IMR-90 (cell line): ENCODE results near the gene LY9. TPM values are rescaled to one million over a fixed set of nuclear protein-coding genes. Genes with fewer than 3 reads are reported as not detected.

Experiments
- ATAC-seq: fragments of 200-7000 bp; cut with Tn5 transposase; 2 replicates; pipeline ENCODE4 v1.9.1; 2020; ENCODE audit warnings: low read depth, mild to moderate bottlenecking, moderate library complexity
- BruUV-seq: library from RNA; stranded (reverse); fragments of 400-500 nt; replicated peaks from 2 replicates; lab custom pipeline; 2021; lab: Mats Ljungman, UMichigan
- CTCF ChIA-PET: fragments of 300-600 bp; formaldehyde crosslinking; extraction: SDS; loops from one replicate; lab custom pipeline; 2021; ENCODE audit warnings: antibody characterized with exemption; lab: Yijun Ruan, JAX
- POLR2A ChIA-PET: fragments of 300-600 bp; sonication (Branson Sonifier 250); formaldehyde crosslinking; loops from one replicate; lab custom pipeline; 2022; ENCODE audit warnings: antibody characterized with exemption; ENCODE audit not compliant: unreplicated experiment; lab: Charles Lee
- DNase-seq: peaks from one replicate; pipeline ENCODE4 v3.0.0; 2013
- H2AFZ ChIP-seq: replicated peaks from 2 replicates; pipeline ENCODE3; 2013; ENCODE audit warnings: low read length, mild to moderate bottlenecking; ENCODE audit not compliant: poor library complexity
- H2AK5ac ChIP-seq: 2 replicates; pipeline ENCODE4 v1.6.1; 2013; ENCODE audit warnings: low read depth, low read length, inconsistent platforms
- H2AK9ac ChIP-seq: replicated peaks from 2 replicates; pipeline ENCODE3; 2013; ENCODE audit warnings: mild to moderate bottlenecking, low read depth, low read length, moderate library complexity; ENCODE audit not compliant: poor library complexity
- H2BK120ac ChIP-seq: 2 replicates; pipeline ENCODE4 v1.6.1; 2013; ENCODE audit warnings: low read depth, low read length, inconsistent platforms
- H2BK15ac ChIP-seq: 3 replicates; pipeline ENCODE4 v1.6.1; 2013; ENCODE audit warnings: low read depth, low read length, inconsistent platforms
- H2BK20ac ChIP-seq: 2 replicates; pipeline ENCODE4 v1.6.1; 2013; ENCODE audit warnings: low read depth, mild to moderate bottlenecking, inconsistent platforms, low read length, moderate library complexity
- H2BK5ac ChIP-seq: 2 replicates; pipeline ENCODE4 v1.6.1; 2013; ENCODE audit warnings: mild to moderate bottlenecking, low read depth, low read length, inconsistent platforms; ENCODE audit not compliant: poor library complexity, severe bottlenecking
- H3K14ac ChIP-seq: replicated peaks from 2 replicates; pipeline ENCODE4 v1.6.1; 2013; ENCODE audit warnings: low read depth, low read length, inconsistent platforms
- H3K18ac ChIP-seq: 2 replicates; pipeline ENCODE4 v1.6.1; 2013; ENCODE audit warnings: low read depth, low read length, control low read depth
- H3K23ac ChIP-seq: 2 replicates; pipeline ENCODE4 v1.6.1; 2013; ENCODE audit warnings: low read depth, low read length, inconsistent platforms
- H3K27ac ChIP-seq: 2 replicates; pipeline ENCODE4 v1.5.1; 2013; ENCODE audit warnings: mild to moderate bottlenecking, control low read depth, low read length; ENCODE audit not compliant: insufficient read depth
- H3K27me3 ChIP-seq: 2 replicates; pipeline ENCODE4 v1.6.1; 2013; ENCODE audit warnings: low read length; ENCODE audit not compliant: control insufficient read depth, insufficient read depth
- H3K36me3 ChIP-seq: 2 replicates; pipeline ENCODE4 v1.6.1; 2013; ENCODE audit warnings: low read length, mixed read lengths; ENCODE audit not compliant: control insufficient read depth, insufficient read depth
- H3K4ac ChIP-seq: 2 replicates; pipeline ENCODE4 v1.6.1; 2013; ENCODE audit warnings: low read depth, low read length, inconsistent platforms
- H3K4me1 ChIP-seq: 2 replicates; pipeline ENCODE4 v1.6.1; 2013; ENCODE audit warnings: low read length, mixed read lengths; ENCODE audit not compliant: control insufficient read depth, insufficient read depth
- H3K4me2 ChIP-seq: 2 replicates; pipeline ENCODE4 v1.6.1; 2013; ENCODE audit warnings: low read depth, mild to moderate bottlenecking, control low read depth, low read length, moderate library complexity
- H3K4me3 ChIP-seq: 2 replicates; pipeline ENCODE4 v1.5.1; 2013; ENCODE audit warnings: low read depth, mild to moderate bottlenecking, control low read depth, low read length, moderate library complexity; ENCODE audit not compliant: insufficient read depth
- H3K56ac ChIP-seq: 2 replicates; pipeline ENCODE4 v1.6.1; 2013; ENCODE audit warnings: low read length, inconsistent platforms; ENCODE audit not compliant: insufficient read depth; ENCODE audit errors: extremely low read depth
- H3K79me1 ChIP-seq, 2 experiments: 2 replicates each; pipeline ENCODE4 v1.6.1; 2013; ENCODE audit warnings: low read length in 2 of 2, inconsistent platforms in 1 of 2, low read depth in 1 of 2
- H3K9ac ChIP-seq: 2 replicates; pipeline ENCODE4 v1.6.1; 2013; ENCODE audit warnings: low read depth, low read length, control low read depth
- H3K9me1 ChIP-seq: 2 replicates; pipeline ENCODE4 v1.6.1; 2013; ENCODE audit warnings: low read length, inconsistent platforms; ENCODE audit not compliant: insufficient read depth
- H3K9me3 ChIP-seq: 2 replicates; pipeline ENCODE4 v1.6.1; 2013; ENCODE audit warnings: low read length; ENCODE audit not compliant: control insufficient read depth, insufficient read depth
- H4K20me1 ChIP-seq: 2 replicates; pipeline ENCODE4 v1.6.1; 2013; ENCODE audit warnings: low read length, inconsistent platforms; ENCODE audit not compliant: insufficient read depth
- H4K5ac ChIP-seq: 2 replicates; pipeline ENCODE4 v1.6.1; 2013; ENCODE audit warnings: mild to moderate bottlenecking, low read depth, low read length, control low read depth
- H4K8ac ChIP-seq, 2 experiments: 2 replicates each; pipeline ENCODE4 v1.6.1; 2013; ENCODE audit warnings: low read depth in 2 of 2, low read length in 2 of 2, control low read depth in 1 of 2, inconsistent platforms in 1 of 2
- H4K91ac ChIP-seq: 2 replicates; pipeline ENCODE4 v1.6.1; 2013; ENCODE audit warnings: low read depth, low read length, inconsistent platforms; ENCODE audit not compliant: insufficient read depth
- BHLHE40 ChIP-seq: fragments of 150-350 bp; IDR thresholded peaks from 2 replicates; pipeline ENCODE4 v1.6.1; 2016; ENCODE audit warnings: mild to moderate bottlenecking, low read depth, low read length
- CEBPB ChIP-seq: IDR thresholded peaks from 2 replicates; pipeline ENCODE4 v1.6.1; 2012; ENCODE audit warnings: low read depth, low read length, improper control_type of control experiment
- CHD1 ChIP-seq: IDR thresholded peaks from 2 replicates; pipeline ENCODE4 v1.6.1; 2012; ENCODE audit warnings: low read depth, low read length, improper control_type of control experiment
- CTCF ChIP-seq: conservative IDR thresholded peaks from 2 replicates; pipeline ENCODE4 v1.5.1; 2012; ENCODE audit warnings: mild to moderate bottlenecking, low read depth, low read length, improper control_type of control experiment
- ELK1 ChIP-seq: fragments of 150-350 bp; IDR thresholded peaks from 2 replicates; pipeline ENCODE4 v1.6.1; 2016; ENCODE audit warnings: low read depth, mild to moderate bottlenecking, low read length, moderate library complexity, borderline replicate concordance
- FOS ChIP-seq: fragments of 150-350 bp; IDR thresholded peaks from 2 replicates; pipeline ENCODE4 v1.6.1; 2016; ENCODE audit warnings: low read depth, low read length
- MAFK ChIP-seq: IDR thresholded peaks from 2 replicates; pipeline ENCODE4 v1.6.1; 2012; ENCODE audit warnings: low read depth, low read length, improper control_type of control experiment
- MAZ ChIP-seq: IDR thresholded peaks from 2 replicates; pipeline ENCODE4 v1.6.1; 2012; ENCODE audit warnings: low read depth, mild to moderate bottlenecking, low read length, improper control_type of control experiment, moderate library complexity, borderline replicate concordance
- MXI1 ChIP-seq: IDR thresholded peaks from 2 replicates; pipeline ENCODE4 v1.6.1; 2012; ENCODE audit warnings: low read depth, mild to moderate bottlenecking, low read length, moderate library complexity, borderline replicate concordance
- NFE2L2 ChIP-seq: fragments of 150-350 bp; IDR thresholded peaks from 2 replicates; pipeline ENCODE4 v1.6.1; 2016; ENCODE audit warnings: low read depth, mild to moderate bottlenecking, low read length
- POLR2A ChIP-seq: IDR thresholded peaks from 2 replicates; pipeline ENCODE4 v1.6.1; 2012; ENCODE audit warnings: mild to moderate bottlenecking, low read depth, low read length
- RAD21 ChIP-seq: IDR thresholded peaks from 2 replicates; pipeline ENCODE4 v1.6.1; 2012; ENCODE audit warnings: low read length, improper control_type of control experiment
- RCOR1 ChIP-seq: IDR thresholded peaks from 2 replicates; pipeline ENCODE4 v1.6.1; 2012; ENCODE audit warnings: mild to moderate bottlenecking, low read length, improper control_type of control experiment; ENCODE audit not compliant: insufficient replicate concordance
- RFX5 ChIP-seq: IDR thresholded peaks from 2 replicates; pipeline ENCODE4 v1.8.0; 2012; ENCODE audit warnings: low read depth, mild to moderate bottlenecking, low read length, moderate library complexity
- SMC3 ChIP-seq: fragments of 150-350 bp; IDR thresholded peaks from 2 replicates; pipeline ENCODE4 v1.6.1; 2016; ENCODE audit warnings: low read depth, mild to moderate bottlenecking, antibody characterized with exemption, low read length, moderate library complexity
- USF2 ChIP-seq: fragments of 150-350 bp; IDR thresholded peaks from 2 replicates; pipeline ENCODE4 v1.6.1; 2017; ENCODE audit warnings: mild to moderate bottlenecking, antibody characterized with exemption, low read length, low read depth
- WGBS, 2 experiments: methylation state at CpG; one replicate each; pipeline versions ENCODE4 v1.1.5 to v1.1.7; 2013; ENCODE audit warnings: missing lambda C conversion rate in 2 of 2; ENCODE audit not compliant: insufficient read length in 1 of 2; ENCODE audit errors: extremely low coverage in 2 of 2; 5-methylcytosine and 5-hydroxymethylcytosine counted together
- dilution Hi-C: fragments of 300-500 bp; cut with HindIII; formaldehyde crosslinking; loops from one replicate; pipeline ENCODE4 v1.14.3; 2018; ENCODE audit warnings: low sequenced_read_pairs; ENCODE audit not compliant: unreplicated experiment
- in situ Hi-C: fragments of 300-500 bp; cut with MboI; formaldehyde crosslinking; loops from 3 replicates; pipeline ENCODE4 v1.14.3; 2019; ENCODE audit warnings: low sequenced_read_pairs, inconsistent platforms, mixed read lengths
- intact Hi-C: fragments of 100-400 bp; cut with micrococcal nuclease; formaldehyde crosslinking; loops from 2 replicates; pipeline ENCODE4 v1.10.0; 2022
- polyA plus RNA-seq, 3 experiments: library from polyadenylated mRNA; depleted of rRNA; stranded (reverse); fragments of >200 nt; gene quantifications; 2 replicates each; pipeline ENCODE4 v1.2.3, GENCODE V29; 2012; ENCODE audit warnings: low replicate concordance in 1 of 3
- total RNA-seq: library from RNA; depleted of rRNA; stranded (reverse); fragments of >200 nt; gene quantifications from 2 replicates; pipeline ENCODE4 v1.2.3, GENCODE V29; 2012

LY9 gene
- total and polyA plus RNA-seq, 2 of the 4 experiments (the other 2 are of a cell fraction), result not detected

GRCh38 chr1:160800142-160800541 is 4.2 kb downstream of the LY9 start:
- Histone ChIP-seq H2BK15ac (no peak overlapping the region), H3K4me2 (no peak overlapping the region), H3K79me1 (no peaks in the 10 kb centered on the region), H2BK5ac (no peak overlapping the region), H4K5ac (no peak overlapping the region), H3K4me3 (no peak overlapping the region), H3K4ac (no peak overlapping the region), H3K9me3 (no peaks in the 10 kb centered on the region), H3K36me3 (no peaks in the 10 kb centered on the region), H3K4me1 (no peaks in the 10 kb centered on the region), H3K27me3 (no peaks in the 10 kb centered on the region), H2BK120ac (no peak overlapping the region), H3K18ac (no peak overlapping the region), H2AFZ (no peak overlapping the region), H2BK20ac (no peak overlapping the region), H2AK9ac (no peak overlapping the region), H3K23ac (no peak overlapping the region), H3K9me1 (no peaks in the 10 kb centered on the region), H4K91ac (no peak overlapping the region), H3K27ac (no peak overlapping the region), H4K8ac (no peak overlapping the region), H3K9ac (no peak overlapping the region), H4K20me1 (no peaks in the 10 kb centered on the region), H3K14ac (no peak overlapping the region), H2AK5ac (no peak overlapping the region), H3K56ac (no peak overlapping the region)
- ATAC-seq (no peak), DNase-seq (no peak)
- POLR2A ChIA-PET, result no interaction called here
- in situ Hi-C loops (no loop called here), dilution Hi-C loops (no loop called here), intact Hi-C loops (no loop called here)
- no TSS peak for BruUV-seq
- CTCF ChIA-PET, result no interaction called here
- no peak for TF ChIP-seq POLR2A
- no peak for TF ChIP-seq MXI1
- no peak for TF ChIP-seq RCOR1
- TF ChIP-seq MAZ, result no peak
- no peak for TF ChIP-seq ELK1
- no peak for TF ChIP-seq CEBPB
- TF ChIP-seq NFE2L2, result no peak
- no peak for TF ChIP-seq BHLHE40
- no peak for TF ChIP-seq RFX5
- TF ChIP-seq MAFK, result no peak
- no peak for TF ChIP-seq CTCF
- no peak for TF ChIP-seq SMC3
- TF ChIP-seq USF2, result no peak
- TF ChIP-seq FOS, result no peak
- TF ChIP-seq CHD1, result no peak
- no peak for TF ChIP-seq RAD21
- no CpG with 5 or more reads among the region's 1 CpG for WGBS, 2 experiments
